ENCODE results near the gene SIVA1.

DNA sequence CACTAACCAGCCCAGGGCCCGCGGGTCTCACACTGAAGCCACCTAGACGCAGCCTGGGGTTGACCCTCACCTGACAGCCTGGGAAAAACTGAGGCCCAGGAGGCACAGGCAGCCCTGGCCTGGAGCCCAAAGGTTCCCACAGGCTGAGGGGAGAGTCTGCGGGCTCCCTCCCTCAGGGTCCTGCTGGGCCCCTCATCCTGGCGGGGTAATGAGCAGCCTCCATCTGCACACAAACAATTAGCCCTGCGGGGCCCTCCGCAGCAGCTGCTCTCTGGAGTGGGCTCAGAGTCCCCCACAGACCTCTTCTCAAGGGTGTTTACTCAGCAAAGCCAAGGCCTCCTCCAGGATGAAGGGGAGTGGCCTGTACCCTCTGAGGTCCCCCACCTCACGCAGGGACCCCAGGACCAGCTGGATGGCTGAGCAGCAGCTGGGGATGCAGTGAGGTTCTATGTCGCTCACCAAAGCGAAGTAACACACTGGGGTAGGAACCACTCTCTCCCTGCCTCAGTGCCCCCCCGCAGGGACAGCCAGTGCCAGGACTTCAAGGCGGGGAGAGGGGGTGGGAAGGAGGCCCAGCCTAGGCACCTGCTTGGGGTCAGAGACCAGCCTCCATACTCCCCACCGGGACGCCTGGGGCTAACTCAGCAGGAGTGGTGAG lies 35.3 kb downstream of the SIVA1 start:
- TF ChIP-seq, protein P1, sequence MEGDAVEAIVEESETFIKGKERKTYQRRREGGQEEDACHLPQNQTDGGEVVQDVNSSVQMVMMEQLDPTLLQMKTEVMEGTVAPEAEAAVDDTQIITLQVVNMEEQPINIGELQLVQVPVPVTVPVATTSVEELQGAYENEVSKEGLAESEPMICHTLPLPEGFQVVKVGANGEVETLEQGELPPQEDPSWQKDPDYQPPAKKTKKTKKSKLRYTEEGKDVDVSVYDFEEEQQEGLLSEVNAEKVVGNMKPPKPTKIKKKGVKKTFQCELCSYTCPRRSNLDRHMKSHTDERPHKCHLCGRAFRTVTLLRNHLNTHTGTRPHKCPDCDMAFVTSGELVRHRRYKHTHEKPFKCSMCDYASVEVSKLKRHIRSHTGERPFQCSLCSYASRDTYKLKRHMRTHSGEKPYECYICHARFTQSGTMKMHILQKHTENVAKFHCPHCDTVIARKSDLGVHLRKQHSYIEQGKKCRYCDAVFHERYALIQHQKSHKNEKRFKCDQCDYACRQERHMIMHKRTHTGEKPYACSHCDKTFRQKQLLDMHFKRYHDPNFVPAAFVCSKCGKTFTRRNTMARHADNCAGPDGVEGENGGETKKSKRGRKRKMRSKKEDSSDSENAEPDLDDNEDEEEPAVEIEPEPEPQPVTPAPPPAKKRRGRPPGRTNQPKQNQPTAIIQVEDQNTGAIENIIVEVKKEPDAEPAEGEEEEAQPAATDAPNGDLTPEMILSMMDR (IDR thresholded peaks at IDR 0.05; ENCODE audit: borderline replicate concordance, extremely low read depth, low read length, poor library complexity, severe bottlenecking), result no peak
- no peak for TF ChIP-seq EZH2 (IDR thresholded peaks at IDR 0.05; ENCODE audit: borderline replicate concordance, low read depth, low read length, severe bottlenecking)

Measured in DND-41 (cell line).